Stimulated activated memory B cell treated with anti-CD40 and anti-IgM and Interleukin-4, amounts not matched to agents 10 μg/mL and 1 μg/mL and 100 μg/mL, for 72 hours (primary cell): Measurements from ENCODE around the gene CREB5.

Experiments
- ATAC-seq: fragments of 150-1000 bp; cut with Tn5 transposase; 2 replicates; pipeline ENCODE4 v1.10.0; 2021
- H3K27ac Mint-ChIP-seq: one replicate; pipeline ENCODE4 v1.8.0; 2022; ENCODE audit warnings: mild to moderate bottlenecking, mixed read lengths
- H3K27me3 Mint-ChIP-seq: one replicate; pipeline ENCODE4 v1.8.0; 2022; ENCODE audit warnings: mixed read lengths
- H3K36me3 Mint-ChIP-seq: one replicate; pipeline ENCODE4 v1.8.0; 2022; ENCODE audit warnings: mixed read lengths
- H3K4me1 Mint-ChIP-seq: one replicate; pipeline ENCODE4 v1.8.0; 2022; ENCODE audit warnings: mixed read lengths
- H3K4me3 Mint-ChIP-seq: one replicate; pipeline ENCODE4 v1.8.0; 2022; ENCODE audit warnings: mild to moderate bottlenecking, moderate library complexity, mixed read lengths
- H3K9me3 Mint-ChIP-seq: one replicate; pipeline ENCODE4 v1.8.0; 2022; ENCODE audit warnings: mixed read lengths

CREB5 gene

GRCh38 chr7:28474282-28474638 lies 61.9 kb downstream of the CREB5 start:
- Mint-ChIP-seq H3K9me3 (no peaks in the 10 kb centered on the region), H3K27me3 (peaks cover 48% of the 10 kb centered on the region), H3K4me1 (peaks cover 3% of the 10 kb centered on the region), H3K36me3 (no peaks in the 10 kb centered on the region), H3K4me3 (no peak overlapping the region), H3K27ac (no peak overlapping the region)
- ATAC-seq, result no peak

- Mint-ChIP-seq H3K27me3 (peaks cover 48% of the 10 kb centered on the region), H3K36me3 (no peaks in the 10 kb centered on the region), H3K4me3 (no peak overlapping the region), H3K4me1 (peaks cover 7% of the 10 kb centered on the region), H3K27ac (no peak overlapping the region), H3K9me3 (no peaks in the 10 kb centered on the region)
- no peak for ATAC-seq
These were observed 62.3 kb downstream of the CREB5 start for GRCh38 chr7:28474640-28475039.

- no peak overlapping the region for H3K27ac Mint-ChIP-seq
- H3K27me3 Mint-ChIP-seq, result peaks cover 48% of the 10 kb centered on the region
- no peak for ATAC-seq
- H3K9me3 Mint-ChIP-seq, result no peaks in the 10 kb centered on the region
- H3K36me3 Mint-ChIP-seq, result no peaks in the 10 kb centered on the region
- no peak overlapping the region for H3K4me3 Mint-ChIP-seq
- peaks cover 22% of the 10 kb centered on the region for H3K4me1 Mint-ChIP-seq
These were observed 64.7 kb downstream of the CREB5 start for GRCh38 chr7:28477041-28477442.

DNA sequence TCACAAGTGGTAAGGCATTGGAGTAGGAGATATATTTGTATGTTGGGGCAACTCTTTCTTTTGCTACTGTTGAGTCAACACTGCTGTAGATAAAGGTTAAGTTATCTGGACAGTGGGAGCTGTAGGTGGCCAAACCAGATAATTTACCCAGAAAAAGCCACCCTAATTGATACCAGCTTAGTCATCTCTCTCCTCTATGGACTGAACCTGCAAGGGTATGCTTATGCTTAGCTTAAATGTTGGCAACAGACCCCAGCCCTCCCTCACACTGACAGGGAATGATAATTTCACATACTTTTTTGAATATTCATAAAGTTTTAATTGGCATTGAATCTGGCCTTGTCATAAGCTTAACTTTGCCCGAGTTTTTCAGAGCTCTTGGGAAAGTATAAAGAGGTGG lies 66.3 kb downstream of the CREB5 start:
- Mint-ChIP-seq H3K4me1 (peaks cover 22% of the 10 kb centered on the region), H3K4me3 (no peak overlapping the region), H3K36me3 (no peaks in the 10 kb centered on the region), H3K9me3 (no peaks in the 10 kb centered on the region), H3K27ac (no peak overlapping the region), H3K27me3 (peaks cover 37% of the 10 kb centered on the region)
- ATAC-seq, result no peak

DNA sequence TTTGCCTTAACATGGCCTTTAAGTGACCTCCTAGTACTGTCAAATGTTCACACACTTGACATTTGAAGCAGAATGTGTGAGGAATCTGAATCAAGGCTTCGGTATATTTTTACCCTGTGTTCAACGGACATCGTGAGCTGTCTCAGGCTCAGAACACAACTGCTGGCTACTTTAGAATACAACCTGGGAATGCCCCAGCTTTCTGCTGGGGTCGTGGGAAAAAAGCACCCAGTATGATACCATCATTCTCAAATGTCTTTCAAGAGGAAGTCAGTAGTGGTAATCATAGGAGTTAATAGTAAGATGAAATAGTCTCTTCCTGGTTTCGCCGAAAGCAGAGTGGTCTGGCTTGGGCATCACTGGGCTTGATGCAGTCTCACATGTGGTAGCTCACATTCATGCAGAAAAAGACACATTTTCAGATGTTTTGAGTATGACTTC lies 67.2 kb downstream of the CREB5 start:
- no peaks in the 10 kb centered on the region for H3K36me3 Mint-ChIP-seq
- ATAC-seq, result peak; percentile 52
- H3K27me3 Mint-ChIP-seq, result peaks cover 29% of the 10 kb centered on the region
- no peak overlapping the region for H3K4me3 Mint-ChIP-seq
- H3K4me1 Mint-ChIP-seq, result peaks cover 22% of the 10 kb centered on the region
- H3K9me3 Mint-ChIP-seq, result no peaks in the 10 kb centered on the region
- H3K27ac Mint-ChIP-seq, result no peak overlapping the region

GRCh38 chr7:28480595-28480994 lies 68.3 kb downstream of the CREB5 start:
- peaks cover 21% of the 10 kb centered on the region for H3K27me3 Mint-ChIP-seq
- no peak for ATAC-seq
- no peaks in the 10 kb centered on the region for H3K9me3 Mint-ChIP-seq
- no peaks in the 10 kb centered on the region for H3K36me3 Mint-ChIP-seq
- H3K4me3 Mint-ChIP-seq, result no peak overlapping the region
- H3K27ac Mint-ChIP-seq, result no peak overlapping the region
- H3K4me1 Mint-ChIP-seq, result peaks cover 22% of the 10 kb centered on the region

GRCh38 chr7:28481091-28481926 lies 69.0 kb downstream of the CREB5 start:
- ATAC-seq, result peak; percentile 87
- Mint-ChIP-seq H3K36me3 (no peaks in the 10 kb centered on the region), H3K27me3 (peaks cover 14% of the 10 kb centered on the region), H3K9me3 (no peaks in the 10 kb centered on the region), H3K4me3 (peak overlapping the region; percentile 26), H3K4me1 (peaks cover 22% of the 10 kb centered on the region), H3K27ac (no peak overlapping the region)

DNA sequence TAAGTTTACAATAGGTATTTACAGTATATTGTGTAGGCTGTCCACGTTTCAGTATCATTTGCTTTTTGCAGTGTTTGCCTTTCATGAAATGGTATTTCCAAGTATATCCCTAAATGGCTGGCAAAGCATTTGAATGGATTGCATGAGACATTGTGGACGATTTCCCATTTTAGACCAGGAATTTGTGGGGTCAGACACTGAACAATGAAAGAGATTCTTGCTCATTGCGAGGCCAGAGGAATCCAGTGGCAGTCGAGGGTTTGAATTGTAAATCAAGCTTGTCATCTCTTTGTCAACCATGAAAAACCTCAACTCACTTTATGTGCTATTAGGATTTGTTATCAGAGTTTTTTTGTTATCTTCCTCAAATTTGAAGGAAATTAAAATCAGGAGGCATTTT lies 70.8 kb downstream of the CREB5 start:
- no peaks in the 10 kb centered on the region for H3K27me3 Mint-ChIP-seq
- no peak overlapping the region for H3K4me3 Mint-ChIP-seq
- ATAC-seq, result no peak
- H3K36me3 Mint-ChIP-seq, result no peaks in the 10 kb centered on the region
- H3K4me1 Mint-ChIP-seq, result peaks cover 23% of the 10 kb centered on the region
- no peak overlapping the region for H3K27ac Mint-ChIP-seq
- H3K9me3 Mint-ChIP-seq, result no peaks in the 10 kb centered on the region

DNA sequence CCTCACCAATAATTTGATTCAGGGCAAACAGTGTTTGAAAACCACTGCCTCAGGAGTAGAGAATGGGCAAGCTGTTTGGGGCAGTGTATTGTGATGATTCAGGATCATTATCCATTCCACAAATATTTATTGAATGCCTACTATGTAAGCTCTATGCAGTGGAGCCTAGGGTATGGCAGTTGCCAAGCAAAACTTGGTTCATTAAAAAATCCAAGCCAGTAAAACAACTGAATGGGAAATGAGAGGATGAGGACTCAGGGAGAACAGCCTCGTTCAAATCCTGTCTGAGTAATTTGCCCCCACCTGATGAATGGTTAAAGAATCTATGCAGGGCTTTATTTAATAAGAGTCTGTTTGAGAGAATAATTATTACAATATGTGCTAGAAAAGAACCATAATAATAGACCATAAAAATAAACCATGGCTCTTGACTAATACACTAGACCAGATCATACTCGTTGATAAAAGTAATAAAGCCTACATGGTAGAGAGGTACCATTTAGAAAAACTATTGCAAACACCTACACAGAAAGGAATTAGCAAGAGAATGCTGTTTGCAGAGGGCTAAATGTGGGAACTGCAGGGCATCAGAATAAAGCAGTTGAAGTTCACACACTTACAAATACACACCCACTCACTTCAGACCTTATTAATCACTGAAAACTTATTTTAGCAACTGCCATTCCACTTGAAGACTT lies 71.7 kb downstream of the CREB5 start:
- Mint-ChIP-seq H3K9me3 (no peaks in the 10 kb centered on the region), H3K4me1 (peaks cover 25% of the 10 kb centered on the region), H3K36me3 (no peaks in the 10 kb centered on the region), H3K27ac (no peak overlapping the region), H3K4me3 (no peak overlapping the region), H3K27me3 (no peaks in the 10 kb centered on the region)
- no peak for ATAC-seq

GRCh38 chr7:28484606-28484935 lies 72.3 kb downstream of the CREB5 start:
- no peak overlapping the region for H3K4me3 Mint-ChIP-seq
- no peaks in the 10 kb centered on the region for H3K36me3 Mint-ChIP-seq
- no peaks in the 10 kb centered on the region for H3K9me3 Mint-ChIP-seq
- ATAC-seq, result no peak
- no peak overlapping the region for H3K27ac Mint-ChIP-seq
- no peaks in the 10 kb centered on the region for H3K27me3 Mint-ChIP-seq
- H3K4me1 Mint-ChIP-seq, result peaks cover 20% of the 10 kb centered on the region

GRCh38 chr7:28487487-28487886 lies 75.2 kb downstream of the CREB5 start:
- H3K27me3 Mint-ChIP-seq, result peaks cover 19% of the 10 kb centered on the region
- no peaks in the 10 kb centered on the region for H3K9me3 Mint-ChIP-seq
- no peak for ATAC-seq
- H3K27ac Mint-ChIP-seq, result no peak overlapping the region
- H3K4me3 Mint-ChIP-seq, result no peak overlapping the region
- H3K4me1 Mint-ChIP-seq, result peaks cover 5% of the 10 kb centered on the region
- H3K36me3 Mint-ChIP-seq, result no peaks in the 10 kb centered on the region

DNA sequence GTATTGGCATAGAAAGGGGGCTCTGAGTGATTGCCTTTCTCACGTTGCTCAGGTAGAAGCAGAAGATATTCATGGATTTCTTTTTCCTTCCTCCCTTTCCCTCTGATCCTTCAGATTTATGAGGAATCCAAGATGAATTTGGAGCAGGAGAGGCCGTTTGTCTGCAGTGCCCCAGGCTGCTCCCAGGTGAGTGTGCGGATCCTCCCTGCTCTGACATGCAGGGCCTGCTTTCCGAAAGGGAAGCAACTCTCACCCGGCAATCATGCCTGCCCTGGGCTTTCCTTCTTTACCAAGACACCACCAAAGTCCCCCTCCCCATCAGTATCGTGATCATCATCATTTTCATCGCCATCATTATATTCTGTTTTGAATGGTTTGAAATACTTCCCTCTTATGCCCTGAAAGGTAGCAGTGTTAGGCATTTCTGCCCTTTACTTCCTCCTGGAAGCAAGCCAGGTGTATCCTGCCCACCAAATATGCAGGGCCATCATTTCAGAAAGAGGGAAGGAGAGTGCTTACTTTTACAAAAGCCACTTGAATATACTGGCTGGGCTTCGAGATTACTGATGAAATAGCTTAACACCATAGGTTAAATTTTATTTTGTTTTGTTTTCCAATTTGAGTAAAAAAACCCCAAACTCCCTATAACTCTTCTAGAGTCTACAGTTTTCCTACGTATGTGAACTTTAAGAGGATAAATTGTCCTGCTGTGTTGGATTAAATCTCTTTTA lies 75.9 kb downstream of the CREB5 start:
- H3K4me3 Mint-ChIP-seq, result no peak overlapping the region
- no peaks in the 10 kb centered on the region for H3K9me3 Mint-ChIP-seq
- peaks cover 5% of the 10 kb centered on the region for H3K4me1 Mint-ChIP-seq
- H3K27ac Mint-ChIP-seq, result no peak overlapping the region
- ATAC-seq, result no peak
- no peaks in the 10 kb centered on the region for H3K36me3 Mint-ChIP-seq
- peaks cover 19% of the 10 kb centered on the region for H3K27me3 Mint-ChIP-seq

DNA sequence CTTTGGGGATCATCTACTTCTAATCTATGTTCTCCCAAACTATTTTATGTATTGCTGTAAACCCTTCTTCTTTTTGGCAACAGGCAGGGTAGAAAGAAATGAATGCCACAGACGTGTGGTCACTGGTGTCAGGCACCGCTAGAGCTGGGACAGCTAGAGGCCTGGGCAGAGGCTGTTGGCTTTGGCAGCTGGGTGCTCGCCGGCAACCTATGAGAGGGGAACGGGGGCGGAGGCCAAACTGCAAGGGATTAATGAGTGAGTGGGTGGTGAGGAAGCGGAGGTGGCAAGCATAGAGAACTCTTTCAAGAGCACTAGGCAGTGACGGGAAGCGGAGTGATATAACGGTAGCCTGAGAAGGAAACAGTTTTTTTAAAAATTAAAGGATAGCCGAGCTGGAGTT lies 78.5 kb downstream of the CREB5 start:
- Mint-ChIP-seq H3K27ac (no peak overlapping the region), H3K36me3 (no peaks in the 10 kb centered on the region), H3K4me1 (peaks cover 5% of the 10 kb centered on the region), H3K9me3 (no peaks in the 10 kb centered on the region), H3K4me3 (no peak overlapping the region), H3K27me3 (peaks cover 19% of the 10 kb centered on the region)
- no peak for ATAC-seq

- H3K4me1 Mint-ChIP-seq, result no peaks in the 10 kb centered on the region
- peaks cover 19% of the 10 kb centered on the region for H3K27me3 Mint-ChIP-seq
- no peak for ATAC-seq
- no peak overlapping the region for H3K4me3 Mint-ChIP-seq
- H3K9me3 Mint-ChIP-seq, result no peaks in the 10 kb centered on the region
- H3K36me3 Mint-ChIP-seq, result no peaks in the 10 kb centered on the region
- no peak overlapping the region for H3K27ac Mint-ChIP-seq
These were observed 81.2 kb downstream of the CREB5 start for GRCh38 chr7:28493477-28493876.

GRCh38 chr7:28497009-28497408 lies 84.7 kb downstream of the CREB5 start:
- no peaks in the 10 kb centered on the region for H3K4me1 Mint-ChIP-seq
- H3K36me3 Mint-ChIP-seq, result no peaks in the 10 kb centered on the region
- no peaks in the 10 kb centered on the region for H3K9me3 Mint-ChIP-seq
- no peak overlapping the region for H3K27ac Mint-ChIP-seq
- no peak overlapping the region for H3K4me3 Mint-ChIP-seq
- H3K27me3 Mint-ChIP-seq, result peaks cover 3% of the 10 kb centered on the region
- ATAC-seq, result no peak
